HL-60 (cell line): ENCODE results near the gene EIF4G1.

Experiments used
- CTCF ChIP-seq: IDR thresholded peaks from one replicate; pipeline ENCODE4 v1.5.1; 2011; ENCODE audit warnings: low read length, control low read depth, inconsistent platforms; ENCODE audit not compliant: insufficient read depth
- POLR2AphosphoS5 ChIP-seq: IDR thresholded peaks from 2 replicates; pipeline ENCODE4 v1.6.1; 2012; ENCODE audit warnings: low read depth

- no peak for TF ChIP-seq CTCF
- no peak for TF ChIP-seq POLR2AphosphoS5
Observed at GRCh38 chr3:184366619-184367289, 52.3 kb downstream of the EIF4G1 start.
